H9 (cell line): ENCODE data around the gene UNC13C. TPM values are rescaled to one million over a fixed set of nuclear protein-coding genes. Genes with fewer than 3 reads are reported as not detected.

ENCODE experiments used
- DNase-seq: peaks from one replicate; pipeline ENCODE4 v3.0.0-alpha.2; 2017
- H2AFZ ChIP-seq: one replicate; pipeline ENCODE4 v1.6.1; 2013; ENCODE audit warnings: mild to moderate bottlenecking, low read length, control low read depth, moderate library complexity
- H2AK5ac ChIP-seq: 2 replicates; pipeline ENCODE4 v1.6.1; 2013; ENCODE audit warnings: low read length, control low read depth, mixed read lengths; ENCODE audit not compliant: insufficient read length
- H2BK120ac ChIP-seq: one replicate; pipeline ENCODE4 v1.6.1; 2013; ENCODE audit warnings: low read depth, mild to moderate bottlenecking, low read length, control low read depth, inconsistent platforms; ENCODE audit not compliant: poor library complexity, severe bottlenecking
- H2BK12ac ChIP-seq: 2 replicates; pipeline ENCODE4 v1.6.1; 2013; ENCODE audit warnings: low read length, control low read depth, mixed read lengths, low read depth; ENCODE audit not compliant: insufficient read length
- H2BK15ac ChIP-seq: 2 replicates; pipeline ENCODE4 v1.6.1; 2013; ENCODE audit warnings: low read depth, low read length, control low read depth
- H2BK20ac ChIP-seq: one replicate; pipeline ENCODE4 v1.6.1; 2013; ENCODE audit warnings: low read depth, mild to moderate bottlenecking, low read length, control low read depth, inconsistent platforms; ENCODE audit not compliant: poor library complexity, severe bottlenecking
- H2BK5ac ChIP-seq: 2 replicates; pipeline ENCODE4 v1.6.1; 2013; ENCODE audit warnings: low read length, control low read depth, mixed read lengths; ENCODE audit not compliant: insufficient read length
- H3K14ac ChIP-seq: 2 replicates; pipeline ENCODE4 v1.6.1; 2013; ENCODE audit warnings: low read length, control low read depth; ENCODE audit not compliant: insufficient read depth
- H3K18ac ChIP-seq: 2 replicates; pipeline ENCODE4 v1.6.1; 2013; ENCODE audit warnings: low read depth, mild to moderate bottlenecking, mixed read lengths, low read length, control low read depth; ENCODE audit not compliant: insufficient read length
- H3K23ac ChIP-seq: 2 replicates; pipeline ENCODE4 v1.6.1; 2013; ENCODE audit warnings: low read length, control low read depth, mixed read lengths, low read depth; ENCODE audit not compliant: insufficient read length
- H3K23me2 ChIP-seq: 2 replicates; pipeline ENCODE4 v1.6.1; 2013; ENCODE audit warnings: low read depth, mild to moderate bottlenecking, mixed read lengths, low read length, control low read depth; ENCODE audit not compliant: insufficient read length, poor library complexity, severe bottlenecking
- H3K27ac ChIP-seq: 2 replicates; pipeline ENCODE4 v1.5.1; 2013; ENCODE audit warnings: low read length, control low read depth, mixed read lengths, low read depth; ENCODE audit not compliant: insufficient read length
- H3K27me3 ChIP-seq: 2 replicates; pipeline ENCODE4 v1.6.1; 2013; ENCODE audit warnings: low read length, control low read depth, inconsistent platforms; ENCODE audit not compliant: insufficient read depth
- H3K4ac ChIP-seq: 2 replicates; pipeline ENCODE4 v1.6.1; 2013; ENCODE audit warnings: low read depth, mild to moderate bottlenecking, control low read depth, inconsistent platforms, low read length, moderate library complexity
- H3K4me1 ChIP-seq: 2 replicates; pipeline ENCODE4 v1.6.1; 2013; ENCODE audit warnings: low read length, control low read depth, inconsistent platforms; ENCODE audit not compliant: insufficient read depth
- H3K4me2 ChIP-seq: 2 replicates; pipeline ENCODE4 v1.6.1; 2013; ENCODE audit warnings: low read length, control low read depth, mixed read lengths; ENCODE audit not compliant: insufficient read length, insufficient read depth
- H3K56ac ChIP-seq: 2 replicates; pipeline ENCODE4 v1.6.1; 2013; ENCODE audit warnings: low read depth, mild to moderate bottlenecking, mixed read lengths, low read length, control low read depth; ENCODE audit not compliant: insufficient read length
- H3K79me1 ChIP-seq: 2 replicates; pipeline ENCODE4 v1.6.1; 2013; ENCODE audit warnings: low read depth, mild to moderate bottlenecking, moderate library complexity, low read length, control low read depth, inconsistent platforms; ENCODE audit not compliant: insufficient read depth, poor library complexity, severe bottlenecking
- H3K79me2 ChIP-seq: 2 replicates; pipeline ENCODE4 v1.6.1; 2013; ENCODE audit warnings: low read length, control low read depth, inconsistent platforms; ENCODE audit not compliant: insufficient read depth
- H3K9ac ChIP-seq: 2 replicates; pipeline ENCODE4 v1.6.1; 2013; ENCODE audit warnings: low read length, control low read depth, mixed read lengths; ENCODE audit not compliant: insufficient read length; ENCODE audit errors: extremely low read depth
- H3K9me3 ChIP-seq: one replicate; pipeline ENCODE4 v1.6.1; 2013; ENCODE audit warnings: low read depth, low read length, inconsistent platforms; ENCODE audit not compliant: control insufficient read depth
- H3T11ph ChIP-seq: one replicate; pipeline ENCODE4 v1.6.1; 2013; ENCODE audit warnings: mild to moderate bottlenecking, low read length, control low read depth, inconsistent platforms
- H4K20me1 ChIP-seq: one replicate; pipeline ENCODE4 v1.6.1; 2013; ENCODE audit not compliant: control insufficient read depth, insufficient read length, insufficient read depth
- H4K5ac ChIP-seq: 2 replicates; pipeline ENCODE4 v1.6.1; 2013; ENCODE audit warnings: low read depth, mild to moderate bottlenecking, mixed read lengths, low read length, control low read depth; ENCODE audit not compliant: insufficient read length
- H4K8ac ChIP-seq: replicated peaks from 2 replicates; pipeline ENCODE4 v1.6.1; 2013; ENCODE audit warnings: low read length, control low read depth, mixed read lengths, low read depth; ENCODE audit not compliant: insufficient read length
- H4K91ac ChIP-seq: 2 replicates; pipeline ENCODE4 v1.6.1; 2013; ENCODE audit warnings: low read depth, mild to moderate bottlenecking, moderate library complexity, mixed read lengths, low read length, control low read depth; ENCODE audit not compliant: insufficient read length
- H3K27ac Mint-ChIP-seq, 3 experiments: 2 replicates in 2 of 3; 3 replicates in 1 of 3; pipeline ENCODE4 v1.8.0; 2020 to 2021; ENCODE audit warnings: mixed read lengths in 3 of 3, mild to moderate bottlenecking in 1 of 3, moderate library complexity in 1 of 3
- H3K27me3 Mint-ChIP-seq: 2 replicates; pipeline ENCODE4 v1.8.0; 2021; ENCODE audit warnings: low read depth, mild to moderate bottlenecking, moderate library complexity, mixed read lengths
- H3K36me3 Mint-ChIP-seq, 3 experiments: 2 replicates in 2 of 3; 3 replicates in 1 of 3; pipeline ENCODE4 v1.8.0; 2020 to 2021; ENCODE audit warnings: low read depth in 3 of 3, mixed read lengths in 3 of 3; ENCODE audit not compliant: insufficient read depth in 1 of 3
- H3K4me1 Mint-ChIP-seq, 2 experiments: 2 replicates each; pipeline ENCODE4 v1.8.0; 2020; ENCODE audit warnings: mixed read lengths in 2 of 2
- H3K4me3 Mint-ChIP-seq, 2 experiments: 2 replicates in 1 of 2; 3 replicates in 1 of 2; pipeline ENCODE4 v1.8.0; 2020 to 2021; ENCODE audit warnings: mild to moderate bottlenecking in 2 of 2, mixed read lengths in 2 of 2, moderate library complexity in 1 of 2
- H3K9me3 Mint-ChIP-seq, 2 experiments: 2 replicates in 1 of 2; 3 replicates in 1 of 2; pipeline ENCODE4 v1.8.0; 2020; ENCODE audit warnings: mild to moderate bottlenecking in 2 of 2, mixed read lengths in 2 of 2, moderate library complexity in 1 of 2
- WGBS: extraction: QIAGEN DNeasy Blood & Tissue Kit; methylation state at CpG from one replicate; pipeline ENCODE4 v1.1.7; 2013; ENCODE audit warnings: missing lambda C conversion rate, low lambda C conversion rate, mixed read lengths; ENCODE audit not compliant: insufficient read length; ENCODE audit errors: extremely low coverage; 5-methylcytosine and 5-hydroxymethylcytosine counted together
- total RNA-seq: library from RNA; stranded (reverse); gene quantifications from 2 replicates; pipeline ENCODE4 v1.2.1, GENCODE V29; 2021
- TF ChIP-seq, protein P1 (sequence below): fragments of 200-600 bp; sonication (generic); conservative IDR thresholded peaks from 3 replicates; pipeline ENCODE4 v1.8.0; 2021; ENCODE audit warnings: antibody characterized with exemption, mild to moderate bottlenecking

Gene UNC13C
- total RNA-seq, 1 experiment from 2014 or later: 0.02 TPM

- no CpG with 5 or more reads among the region's 3 CpGs for WGBS
- no peaks in the 10 kb centered on the region for H3K23me2 ChIP-seq
- Mint-ChIP-seq H3K27ac (no peak overlapping the region), H3K4me1 (no peaks in the 10 kb centered on the region), H3K36me3 (no peaks in the 10 kb centered on the region; a peak in 1 of 7 replicates), H3K4me3 (no peak overlapping the region), H3K27me3 (no peaks in the 10 kb centered on the region), H3K9me3 (no peaks in the 10 kb centered on the region)
- H2BK120ac ChIP-seq: no peak overlapping the region
- no peak overlapping the region for H2BK12ac ChIP-seq
- no peaks in the 10 kb centered on the region for H3K9me3 ChIP-seq
- H3K14ac ChIP-seq: no peak overlapping the region
- H3K79me2 ChIP-seq: no peaks in the 10 kb centered on the region
- H3K27ac ChIP-seq: no peak overlapping the region
- no peak overlapping the region for H2BK5ac ChIP-seq
- H3K56ac ChIP-seq: no peak overlapping the region
- H3K18ac ChIP-seq: no peak overlapping the region
- no peak overlapping the region for H3T11ph ChIP-seq
- H3K9ac ChIP-seq: no peak overlapping the region
- no peak overlapping the region for H2BK20ac ChIP-seq
- H3K4me1 ChIP-seq: no peaks in the 10 kb centered on the region
- TF ChIP-seq, protein P1, sequence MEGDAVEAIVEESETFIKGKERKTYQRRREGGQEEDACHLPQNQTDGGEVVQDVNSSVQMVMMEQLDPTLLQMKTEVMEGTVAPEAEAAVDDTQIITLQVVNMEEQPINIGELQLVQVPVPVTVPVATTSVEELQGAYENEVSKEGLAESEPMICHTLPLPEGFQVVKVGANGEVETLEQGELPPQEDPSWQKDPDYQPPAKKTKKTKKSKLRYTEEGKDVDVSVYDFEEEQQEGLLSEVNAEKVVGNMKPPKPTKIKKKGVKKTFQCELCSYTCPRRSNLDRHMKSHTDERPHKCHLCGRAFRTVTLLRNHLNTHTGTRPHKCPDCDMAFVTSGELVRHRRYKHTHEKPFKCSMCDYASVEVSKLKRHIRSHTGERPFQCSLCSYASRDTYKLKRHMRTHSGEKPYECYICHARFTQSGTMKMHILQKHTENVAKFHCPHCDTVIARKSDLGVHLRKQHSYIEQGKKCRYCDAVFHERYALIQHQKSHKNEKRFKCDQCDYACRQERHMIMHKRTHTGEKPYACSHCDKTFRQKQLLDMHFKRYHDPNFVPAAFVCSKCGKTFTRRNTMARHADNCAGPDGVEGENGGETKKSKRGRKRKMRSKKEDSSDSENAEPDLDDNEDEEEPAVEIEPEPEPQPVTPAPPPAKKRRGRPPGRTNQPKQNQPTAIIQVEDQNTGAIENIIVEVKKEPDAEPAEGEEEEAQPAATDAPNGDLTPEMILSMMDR: no peak
- H3K27me3 ChIP-seq: no peaks in the 10 kb centered on the region
- no peaks in the 10 kb centered on the region for H4K20me1 ChIP-seq
- H3K23ac ChIP-seq: no peak overlapping the region
- no peak overlapping the region for H4K91ac ChIP-seq
- DNase-seq: no peak
- no peak overlapping the region for H4K8ac ChIP-seq
- H2AFZ ChIP-seq: no peak overlapping the region
- H2AK5ac ChIP-seq: no peak overlapping the region
- no peak overlapping the region for H3K4me2 ChIP-seq
- no peak overlapping the region for H4K5ac ChIP-seq
- no peak overlapping the region for H2BK15ac ChIP-seq
- no peak overlapping the region for H3K4ac ChIP-seq
- H3K79me1 ChIP-seq: no peaks in the 10 kb centered on the region
Measured at GRCh38 chr15:54347082-54347827, 369.0 kb downstream of the UNC13C start.
